Measurements from ENCODE around the gene SFRP4.

SFRP4 gene

GRCh38 chr7:37921876-37922275 lies 5.3 kb upstream of the SFRP4 start:
- Histone ChIP-seq H3K36me3 (ENCODE audit: control insufficient read depth, low read length) (no peaks in the 10 kb centered on the region), H3K27ac (ENCODE audit: low read depth, low read length) (no peak overlapping the region), H3K9me3 (ENCODE audit: control insufficient read depth, insufficient read depth, low read length) (peaks cover 4% of the 10 kb centered on the region; the same call in 1 of the 2 replicates), H3K79me2 (ENCODE audit: control insufficient read depth, low read length) (no peaks in the 10 kb centered on the region), H3F3A (ENCODE audit: control insufficient read depth, insufficient read depth) (no peaks in the 10 kb centered on the region), H3K4me2 (ENCODE audit: low read length) (no peak overlapping the region), H3K4me1 (ENCODE audit: control insufficient read depth, low read length) (no peaks in the 10 kb centered on the region), H3K27me3 (ENCODE audit: control insufficient read depth, low read length) (peaks cover 18% of the 10 kb centered on the region; the same call in 1 of the 2 replicates), H4K20me1 (ENCODE audit: control insufficient read depth, insufficient read depth, low read depth, low read length) (no peaks in the 10 kb centered on the region), H3K4me3 (ENCODE audit: low read length) (no peak overlapping the region), H3K9me2 (replicated peaks; ENCODE audit: control insufficient read depth, low read length) (no peaks in the 10 kb centered on the region)
- TF ChIP-seq EZH2phosphoT487 (IDR thresholded peaks at IDR 0.05; ENCODE audit: borderline replicate concordance, low read length) = no peak
- TF ChIP-seq, protein P1, sequence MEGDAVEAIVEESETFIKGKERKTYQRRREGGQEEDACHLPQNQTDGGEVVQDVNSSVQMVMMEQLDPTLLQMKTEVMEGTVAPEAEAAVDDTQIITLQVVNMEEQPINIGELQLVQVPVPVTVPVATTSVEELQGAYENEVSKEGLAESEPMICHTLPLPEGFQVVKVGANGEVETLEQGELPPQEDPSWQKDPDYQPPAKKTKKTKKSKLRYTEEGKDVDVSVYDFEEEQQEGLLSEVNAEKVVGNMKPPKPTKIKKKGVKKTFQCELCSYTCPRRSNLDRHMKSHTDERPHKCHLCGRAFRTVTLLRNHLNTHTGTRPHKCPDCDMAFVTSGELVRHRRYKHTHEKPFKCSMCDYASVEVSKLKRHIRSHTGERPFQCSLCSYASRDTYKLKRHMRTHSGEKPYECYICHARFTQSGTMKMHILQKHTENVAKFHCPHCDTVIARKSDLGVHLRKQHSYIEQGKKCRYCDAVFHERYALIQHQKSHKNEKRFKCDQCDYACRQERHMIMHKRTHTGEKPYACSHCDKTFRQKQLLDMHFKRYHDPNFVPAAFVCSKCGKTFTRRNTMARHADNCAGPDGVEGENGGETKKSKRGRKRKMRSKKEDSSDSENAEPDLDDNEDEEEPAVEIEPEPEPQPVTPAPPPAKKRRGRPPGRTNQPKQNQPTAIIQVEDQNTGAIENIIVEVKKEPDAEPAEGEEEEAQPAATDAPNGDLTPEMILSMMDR (IDR thresholded peaks at IDR 0.05; ENCODE audit: low read depth, low read length, poor library complexity, severe bottlenecking) = no peak

GRCh38 chr7:37920849-37921805 lies 4.5 kb upstream of the SFRP4 start:
- H4K20me1 ChIP-seq (ENCODE audit: control insufficient read depth, insufficient read depth, low read depth, low read length) = no peaks in the 10 kb centered on the region
- H3K27me3 ChIP-seq (ENCODE audit: control insufficient read depth, low read length) = peaks cover 18% of the 10 kb centered on the region; the same call in 1 of the 2 replicates
- peaks cover 4% of the 10 kb centered on the region; the same call in 1 of the 2 replicates for H3K9me3 ChIP-seq (ENCODE audit: control insufficient read depth, insufficient read depth, low read length)
- no peak overlapping the region for H3K4me2 ChIP-seq (ENCODE audit: low read length)
- H3K36me3 ChIP-seq (ENCODE audit: control insufficient read depth, low read length) = no peaks in the 10 kb centered on the region
- H3K4me3 ChIP-seq (ENCODE audit: low read length) = no peak overlapping the region
- no peaks in the 10 kb centered on the region for H3K79me2 ChIP-seq (ENCODE audit: control insufficient read depth, low read length)
- TF ChIP-seq EZH2phosphoT487 (IDR thresholded peaks at IDR 0.05; ENCODE audit: borderline replicate concordance, low read length) = no peak
- TF ChIP-seq, protein P1 (IDR thresholded peaks at IDR 0.05; ENCODE audit: low read depth, low read length, poor library complexity, severe bottlenecking) = no peak
- no peaks in the 10 kb centered on the region for H3F3A ChIP-seq (ENCODE audit: control insufficient read depth, insufficient read depth)
- no peaks in the 10 kb centered on the region for H3K4me1 ChIP-seq (ENCODE audit: control insufficient read depth, low read length)
- H3K9me2 ChIP-seq (replicated peaks; ENCODE audit: control insufficient read depth, low read length) = no peaks in the 10 kb centered on the region
- H3K27ac ChIP-seq (ENCODE audit: low read depth, low read length) = no peak overlapping the region

DNA sequence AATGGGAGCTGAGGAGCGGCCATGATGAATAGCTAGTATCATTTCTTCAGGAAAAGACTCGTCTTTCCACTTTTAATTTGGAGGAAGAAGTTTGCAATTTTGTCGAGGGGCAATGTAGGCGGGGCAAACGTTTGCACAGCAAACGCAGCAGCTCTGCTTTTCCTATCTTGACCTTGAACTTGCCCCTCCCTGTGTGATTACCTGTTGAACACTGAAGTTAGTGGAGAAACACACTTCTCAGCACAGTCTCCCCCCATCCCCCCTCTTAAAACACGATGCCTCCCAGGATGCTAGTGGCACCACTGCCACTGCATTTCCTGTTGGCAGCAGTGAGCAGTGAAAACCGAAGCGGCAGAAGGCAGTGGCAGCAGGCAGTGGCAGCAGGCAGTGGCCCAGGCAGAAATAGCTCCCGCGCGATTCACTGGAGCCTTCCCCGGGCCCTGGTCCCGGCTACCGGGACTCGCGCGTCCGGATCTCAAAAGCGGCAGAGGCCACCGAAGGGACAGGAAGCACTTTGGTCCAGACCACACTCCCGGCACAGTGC lies 3.8 kb upstream of the SFRP4 start, which contains the start of gene EPDR1:
Gene EPDR1 (plus strand): TSS at position 336 of the 544 bp plus-strand sequence. CDS start 300 bp downstream, outside the sequence.
- peaks cover 18% of the 10 kb centered on the region; the same call in 1 of the 2 replicates for H3K27me3 ChIP-seq (ENCODE audit: control insufficient read depth, low read length)

More for the DNA sequence above, 3.8 kb upstream of the SFRP4 start, which contains the start of gene EPDR1:
- H4K20me1 ChIP-seq (ENCODE audit: control insufficient read depth, insufficient read depth, low read depth, low read length) = no peaks in the 10 kb centered on the region
- H3K4me2 ChIP-seq (ENCODE audit: low read length) = no peak within 1 kb of the TSS
- no peak within 1 kb of the TSS for H3K4me3 ChIP-seq (ENCODE audit: low read length)
- no peaks in the 10 kb centered on the region for H3F3A ChIP-seq (ENCODE audit: control insufficient read depth, insufficient read depth)
- TF ChIP-seq, protein P1 (IDR thresholded peaks at IDR 0.05; ENCODE audit: low read depth, low read length, poor library complexity, severe bottlenecking) = no peak
- TF ChIP-seq EZH2phosphoT487 (IDR thresholded peaks at IDR 0.05; ENCODE audit: borderline replicate concordance, low read length) = no peak
- H3K79me2 ChIP-seq (ENCODE audit: control insufficient read depth, low read length) = no peaks in the 10 kb centered on the region
- no peak within 1 kb of the TSS for H3K27ac ChIP-seq (ENCODE audit: low read depth, low read length)
- H3K9me2 ChIP-seq (replicated peaks; ENCODE audit: control insufficient read depth, low read length) = no peaks in the 10 kb centered on the region
- peaks cover 4% of the 10 kb centered on the region; the same call in 1 of the 2 replicates for H3K9me3 ChIP-seq (ENCODE audit: control insufficient read depth, insufficient read depth, low read length)
- no peaks in the 10 kb centered on the region for H3K4me1 ChIP-seq (ENCODE audit: control insufficient read depth, low read length)
- H3K36me3 ChIP-seq (ENCODE audit: control insufficient read depth, low read length) = no peaks in the 10 kb centered on the region

Data from DOHH2 (cell line).